Testis (tissue), 3 donors: ENCODE data around the gene ABCC4. TPM values are rescaled to one million over a fixed set of nuclear protein-coding genes. Genes with fewer than 3 reads are reported as not detected.

Experiments used
- DNase-seq: peaks from one replicate; pipeline ENCODE4 v3.0.0-alpha.2; 2019
- H3K27ac ChIP-seq, 2 donors: fragments of 200-600 bp; sonication (generic); one replicate each; pipeline ENCODE4 v1.5.1; 2019
- H3K27me3 ChIP-seq: fragments of 200-600 bp; sonication (generic); one replicate; pipeline ENCODE4 v1.5.1; 2019
- H3K36me3 ChIP-seq: fragments of 200-600 bp; sonication (generic); one replicate; pipeline ENCODE4 v1.5.1; 2017; ENCODE audit warnings: low read depth; ENCODE audit errors: missing control alignments
- H3K4me1 ChIP-seq: fragments of 200-600 bp; sonication (generic); one replicate; pipeline ENCODE4 v1.5.1; 2019
- H3K4me3 ChIP-seq, 2 donors: fragments of 200-600 bp; sonication (generic); one replicate each; pipeline ENCODE4 v1.5.1; 2017 to 2019
- H3K9me3 ChIP-seq: fragments of 200-600 bp; sonication (generic); one replicate; pipeline ENCODE4 v1.5.1; 2017
- CTCF ChIP-seq, 3 experiments: fragments of 450-650 bp in 2 of 3; fragments of 200-600 bp in 1 of 3; sonication (generic) in 1 of 3; IDR thresholded peaks; one replicate each; pipeline ENCODE4 v1.5.1; 2016 to 2019; ENCODE audit warnings: antibody characterized with exemption in 3 of 3, mild to moderate bottlenecking in 2 of 3, moderate library complexity in 1 of 3
- POLR2A ChIP-seq: fragments of 450-650 bp; IDR thresholded peaks from one replicate; pipeline ENCODE4 v1.6.1; 2017; ENCODE audit warnings: antibody characterized with exemption, mild to moderate bottlenecking, moderate library complexity
- WGBS, 2 donors: methylation state at CpG; one replicate each; pipeline ENCODE4 v1.1.5; 2018; 5-methylcytosine and 5-hydroxymethylcytosine counted together
- intact Hi-C: fragments of 100-400 bp; cut with DNase I; formaldehyde crosslinking; loops from one replicate; pipeline ENCODE4 v1.15.1; 2023; ENCODE audit warnings: low total_unique reads
- polyA plus RNA-seq: library from polyadenylated mRNA; stranded (reverse); fragments of 350-450 nt; fragmentation: Illumina TruSeq; extraction: RNeasy Lipid Tissue Mini Kit (QIAGEN cat#74804); gene quantifications from one replicate; pipeline ENCODE4 v1.2.3, GENCODE V29; 2014; ENCODE audit warnings: low read depth, low replicate concordance; ENCODE audit not compliant: insufficient read depth
- total RNA-seq, 2 donors: library from RNA; depleted of rRNA; stranded (reverse); fragments of >200 nt; gene quantifications; one replicate each; pipeline ENCODE4 v1.2.3, GENCODE V29; 2016

Gene ABCC4
- total and polyA plus RNA-seq, 3 donors from 2014 or later: 11.0 to 23.5 (median 14.9) TPM

- WGBS, 2 donors: 71 to 95% methylated on average over 3 of the region's 3 CpGs
- intact Hi-C loops: no loop called here
- Histone ChIP-seq H3K4me1 (no peaks in the 10 kb centered on the region), H3K9me3 (no peaks in the 10 kb centered on the region), H3K27ac (no peak overlapping the region), H3K27me3 (no peaks in the 10 kb centered on the region), H3K4me3 (no peak overlapping the region), H3K36me3 (no peaks in the 10 kb centered on the region)
- DNase-seq: no peak
- TF ChIP-seq POLR2A (no peak), CTCF (IDR thresholded peaks at IDR 0.05) (no peak)
These were observed 71.4 kb downstream of the ABCC4 start for GRCh38 chr13:95229855-95230254.

- 83 to 89% methylated on average over 5 of the region's 5 CpGs for WGBS, 2 donors
These were observed 73.1 kb downstream of the ABCC4 start for GRCh38 chr13:95228130-95228529.

GRCh38 chr13:95226932-95227695, 74.1 kb downstream of the ABCC4 start:
- Histone ChIP-seq H3K4me1 (no peaks in the 10 kb centered on the region), H3K9me3 (no peaks in the 10 kb centered on the region), H3K4me3 (no peak overlapping the region), H3K27ac (no peak overlapping the region), H3K36me3 (no peaks in the 10 kb centered on the region), H3K27me3 (no peaks in the 10 kb centered on the region)
- TF ChIP-seq POLR2A (no peak), CTCF (IDR thresholded peaks at IDR 0.05) (no peak)
- intact Hi-C loops: no loop called here
- DNase-seq: no peak
- WGBS, 2 donors: 53 to 60% methylated on average over 4 of the region's 4 CpGs

More at GRCh38 chr13:95228130-95228529, 73.1 kb downstream of the ABCC4 start:
- no peak for DNase-seq
- intact Hi-C loops: no loop called here
- Histone ChIP-seq H3K27ac (no peak overlapping the region), H3K36me3 (no peaks in the 10 kb centered on the region), H3K9me3 (no peaks in the 10 kb centered on the region), H3K4me3 (no peak overlapping the region), H3K4me1 (no peaks in the 10 kb centered on the region), H3K27me3 (no peaks in the 10 kb centered on the region)
- TF ChIP-seq POLR2A: no peak
- TF ChIP-seq CTCF (IDR thresholded peaks at IDR 0.05): no peak

- Histone ChIP-seq H3K27me3 (no peaks in the 10 kb centered on the region), H3K4me3 (no peak overlapping the region), H3K36me3 (no peaks in the 10 kb centered on the region), H3K27ac (no peak overlapping the region), H3K4me1 (no peaks in the 10 kb centered on the region), H3K9me3 (no peaks in the 10 kb centered on the region)
- intact Hi-C loops: no loop called here
- WGBS, 2 donors: 92 to 93% methylated on average over 4 to 5 of the region's 5 CpGs
- no peak for TF ChIP-seq POLR2A
- no peak for TF ChIP-seq CTCF (IDR thresholded peaks at IDR 0.05)
- DNase-seq: no peak
These were observed 74.8 kb downstream of the ABCC4 start for GRCh38 chr13:95226476-95226875.

- Histone ChIP-seq H3K4me3 (no peak overlapping the region), H3K27me3 (no peaks in the 10 kb centered on the region), H3K36me3 (no peaks in the 10 kb centered on the region), H3K9me3 (no peaks in the 10 kb centered on the region), H3K27ac (no peak overlapping the region), H3K4me1 (no peaks in the 10 kb centered on the region)
- DNase-seq: no peak
- TF ChIP-seq CTCF (IDR thresholded peaks at IDR 0.05): no peak
- TF ChIP-seq POLR2A: no peak
- intact Hi-C loops: no loop called here
These were observed 75.2 kb downstream of the ABCC4 start for GRCh38 chr13:95226050-95226449.
